ENCODE measurements around the gene TNNC1.

Gene TNNC1

DNA sequence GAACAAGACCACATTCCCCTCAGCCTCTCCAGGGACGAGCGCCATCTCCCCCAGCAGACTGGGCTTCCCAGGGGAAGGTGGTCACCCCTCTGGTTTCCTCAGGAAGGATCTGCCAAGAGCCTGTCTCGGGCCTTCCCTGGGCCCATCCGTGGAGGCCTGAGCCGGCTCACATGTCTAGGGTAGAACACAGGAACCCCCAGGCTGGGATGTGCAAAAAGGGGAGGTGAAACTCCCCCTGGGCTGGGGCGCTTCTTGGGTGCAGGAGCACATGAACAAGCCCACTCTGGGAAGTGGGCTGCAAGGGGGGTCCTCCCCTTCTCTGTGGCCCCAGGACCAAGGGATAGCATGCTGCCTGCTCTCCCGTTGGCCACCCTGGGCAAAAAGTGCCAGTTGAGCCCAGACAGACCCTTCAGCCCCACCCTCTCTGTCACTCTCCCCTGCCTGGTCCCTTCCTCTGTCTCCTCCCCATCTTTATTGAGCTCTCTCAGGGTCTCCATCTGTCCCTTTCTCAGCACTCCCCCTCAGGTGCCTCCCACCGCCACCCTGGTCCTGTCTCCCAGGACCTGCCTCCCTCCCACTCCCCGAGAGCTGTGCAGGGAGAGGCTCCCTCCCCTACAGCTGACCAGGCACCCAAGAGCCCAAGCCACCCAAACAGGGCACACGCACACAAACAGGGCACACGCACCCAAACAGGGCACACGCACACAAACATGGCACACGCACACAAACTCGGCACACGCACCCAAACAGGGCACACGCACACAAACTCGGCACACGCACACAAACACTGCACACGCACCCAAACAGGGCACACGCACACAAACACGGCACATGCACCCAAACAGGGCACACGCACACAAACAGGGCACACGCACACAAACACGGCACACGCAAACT, 9.8 kb downstream of the TNNC1 start:
- DNase-seq, result no peak

DNA sequence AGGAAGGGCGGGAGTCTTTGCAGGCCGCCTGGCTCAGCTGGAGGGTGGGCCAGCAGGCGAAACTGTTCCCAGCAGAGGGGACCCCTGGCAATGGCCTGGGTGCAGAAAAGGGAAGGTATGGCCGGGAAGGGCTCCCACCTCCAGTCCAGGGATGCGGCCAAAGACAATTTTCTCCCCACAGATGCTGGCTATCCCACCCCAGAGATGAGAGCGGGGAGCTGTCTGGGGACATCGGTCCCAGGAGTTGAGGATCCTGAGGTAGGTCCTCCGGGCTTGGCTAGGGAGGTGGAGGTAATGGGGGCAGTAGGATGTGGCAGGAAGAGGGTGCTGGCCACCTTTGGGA, 10.6 kb downstream of the TNNC1 start:
- DNase-seq, result no peak

DNA sequence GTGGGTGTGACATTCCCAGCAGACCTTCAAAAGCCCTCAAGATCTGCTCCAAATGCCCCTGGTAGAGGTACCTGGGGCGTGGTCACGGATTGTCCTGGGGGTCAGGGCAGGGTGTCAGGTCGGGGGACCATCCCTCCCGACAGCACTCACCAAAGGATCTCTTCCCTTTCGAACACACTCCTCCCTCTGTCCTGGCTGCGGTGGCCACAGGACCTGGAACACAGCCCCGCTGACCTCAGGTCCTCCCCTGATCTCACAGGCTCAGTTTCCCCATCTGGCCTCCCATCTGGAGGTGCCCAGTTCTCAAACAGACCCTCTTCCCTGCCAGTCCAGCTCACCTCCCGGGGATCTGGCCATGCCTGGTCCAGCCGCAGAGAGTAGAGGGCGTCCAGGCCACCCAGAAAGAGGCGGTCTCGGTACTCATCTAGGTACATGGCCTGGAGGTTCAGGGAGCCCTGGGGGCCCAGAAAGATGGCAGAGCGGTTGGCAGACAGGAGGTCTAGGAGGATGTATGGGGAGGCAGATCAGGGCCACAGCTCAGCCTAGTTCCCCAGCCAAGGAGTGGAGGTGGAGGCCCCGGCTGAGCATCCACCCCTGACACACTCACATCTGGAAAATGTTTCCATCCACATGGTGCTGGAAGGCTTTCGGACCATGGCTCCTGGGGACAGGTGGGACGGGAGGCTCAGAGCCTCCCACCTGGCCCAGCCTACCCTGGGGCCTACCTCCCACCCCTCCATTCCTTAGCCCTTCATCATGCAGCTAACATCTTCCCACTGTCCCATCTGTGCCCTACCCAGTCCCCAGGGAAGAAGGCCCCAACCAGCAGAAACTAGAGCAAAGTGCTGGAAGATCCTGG, 11.2 kb downstream of the TNNC1 start:
- DNase-seq, result no peak

GRCh38 chr3:52441772-52442332, 12.0 kb downstream of the TNNC1 start:
- DNase-seq, result no peak

GRCh38 chr3:52441091-52441771, 12.6 kb downstream of the TNNC1 start:
- no peak for DNase-seq

DNA sequence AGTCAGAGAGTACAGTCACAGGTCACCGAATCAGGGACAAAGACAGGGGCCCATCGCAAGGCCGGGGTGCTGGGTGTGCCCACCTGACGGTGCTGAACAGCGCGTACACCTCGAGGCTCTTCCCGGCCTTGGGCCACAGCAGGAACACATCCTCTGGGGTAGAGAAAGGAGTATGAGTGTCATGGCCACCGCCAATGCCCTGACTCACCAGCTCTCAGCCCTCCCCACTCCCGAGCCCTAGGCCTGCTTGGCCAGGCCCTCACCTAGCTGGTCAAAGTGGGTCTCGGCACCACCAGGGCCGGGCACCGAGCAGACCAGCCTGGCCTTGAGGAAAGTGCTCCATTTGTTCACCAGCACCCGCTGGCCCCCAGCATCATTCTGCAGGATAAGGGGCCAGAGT, 13.2 kb downstream of the TNNC1 start:
- no peak for DNase-seq

DNA sequence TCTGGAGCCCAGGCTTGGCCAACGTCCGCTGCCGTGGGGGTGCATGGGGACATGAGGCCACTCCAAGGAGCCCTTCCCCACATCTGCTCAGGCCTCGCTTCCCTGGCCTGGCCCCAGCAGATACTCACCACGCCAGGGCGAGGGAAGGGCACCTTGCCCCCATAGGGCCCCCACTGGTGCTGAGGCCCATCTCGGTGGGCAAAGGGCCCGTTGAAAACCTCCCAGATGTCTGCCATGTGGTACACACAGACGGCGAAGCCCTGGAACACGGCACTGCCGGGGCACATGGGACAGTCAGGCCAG, 13.6 kb downstream of the TNNC1 start:
- no peak for DNase-seq

DNA sequence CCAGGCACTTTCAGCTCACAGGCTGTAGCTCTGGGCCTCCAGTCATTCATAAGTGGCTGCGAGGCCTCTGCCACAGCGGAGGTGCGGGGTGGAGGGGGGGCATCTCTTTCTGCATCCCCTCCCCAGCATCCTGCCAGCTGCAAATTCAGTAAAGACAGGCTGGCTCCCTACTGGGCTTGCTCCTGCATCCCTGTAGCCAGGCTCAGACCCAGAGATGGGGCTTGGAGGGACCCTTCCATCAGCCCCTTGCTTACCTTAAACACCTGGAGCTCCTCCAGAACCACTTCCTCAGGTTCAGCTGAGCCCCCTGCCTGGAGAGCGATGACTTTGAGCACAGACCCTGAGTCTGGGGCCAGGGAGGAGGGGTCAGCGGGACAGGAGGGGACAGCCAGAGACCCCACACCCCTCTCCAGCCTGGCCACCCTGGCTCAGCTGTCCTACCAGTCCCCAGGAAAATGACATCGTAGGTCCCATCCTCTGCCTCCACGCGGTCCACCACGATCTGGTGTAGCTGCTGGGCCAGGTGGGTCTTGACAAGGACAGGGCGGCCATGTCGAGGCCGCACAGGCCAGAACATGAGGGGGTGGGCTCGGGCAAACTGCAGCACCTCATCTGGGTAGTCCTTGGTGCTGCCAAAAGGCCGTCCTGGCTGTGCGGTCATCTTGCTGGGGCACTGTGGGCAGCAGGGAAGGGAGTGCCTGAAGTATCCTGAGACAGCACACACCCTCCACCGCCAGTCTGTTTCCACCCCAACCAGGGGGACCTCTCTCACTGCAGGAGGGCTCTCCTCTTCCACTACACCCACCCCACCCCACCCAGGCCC, 14.2 kb downstream of the TNNC1 start:
- no peak for DNase-seq

DNA sequence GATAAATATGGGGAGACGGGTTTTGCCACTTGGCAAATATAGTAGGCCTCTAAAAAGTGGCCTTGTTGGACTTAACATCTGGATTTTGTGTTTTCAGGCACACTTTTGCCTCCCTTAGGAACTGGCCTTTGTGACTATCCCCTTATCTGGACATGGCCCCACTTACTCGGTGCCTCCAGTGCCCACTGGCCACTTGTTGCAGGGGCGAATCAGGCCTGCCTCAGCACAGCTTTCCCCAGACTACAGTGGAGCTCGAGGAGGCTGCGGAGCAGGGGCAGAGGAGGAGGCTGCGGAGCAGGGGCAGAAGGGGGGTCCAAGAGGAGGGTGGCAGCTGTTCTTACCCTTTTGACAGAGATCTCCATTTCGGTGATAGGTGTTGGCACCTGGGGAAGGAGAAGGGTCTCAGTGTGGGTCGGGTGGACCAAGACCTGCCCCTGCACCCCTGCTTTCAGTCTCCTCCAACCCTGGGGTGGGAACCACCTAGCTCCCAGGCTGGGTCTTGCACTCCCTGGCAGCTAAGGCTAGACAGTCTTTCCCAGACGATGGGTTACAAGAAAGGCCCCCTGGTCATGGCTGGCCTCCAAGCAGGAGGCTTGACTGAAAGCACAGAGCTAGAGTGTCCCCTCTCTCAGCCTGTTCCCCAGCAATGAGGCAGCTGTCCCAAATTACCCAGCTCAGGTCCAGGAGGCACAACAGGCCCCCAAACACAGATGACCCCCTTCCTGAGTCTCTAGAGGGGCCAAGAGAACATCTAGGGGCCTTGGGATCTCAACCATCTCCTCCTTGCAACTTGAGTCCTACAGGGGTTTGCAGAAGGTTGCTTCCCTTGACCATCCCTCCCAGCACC, 15.0 kb downstream of the TNNC1 start:
- no peak for DNase-seq

DNA sequence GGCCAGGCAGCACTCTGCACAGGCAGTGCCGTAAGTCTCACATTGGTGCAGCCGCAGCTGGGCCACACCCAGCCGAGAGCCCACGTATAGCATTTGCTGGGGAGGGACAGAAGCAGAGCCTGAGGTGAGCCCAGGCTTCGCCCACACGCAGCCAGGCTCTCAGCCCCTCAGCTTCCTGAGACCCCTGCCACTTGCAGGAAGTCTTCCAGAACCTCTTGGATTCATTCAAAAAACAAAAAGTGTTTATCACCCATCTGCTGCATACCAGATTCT, 15.8 kb downstream of the TNNC1 start:
- DNase-seq, result no peak

- no peak for DNase-seq
Observed at GRCh38 chr3:52437326-52438103, 16.3 kb downstream of the TNNC1 start.

- DNase-seq, result no peak
Observed at GRCh38 chr3:52436500-52437149, 17.2 kb downstream of the TNNC1 start.

- no peak for DNase-seq
Observed at GRCh38 chr3:52435246-52436101, 18.4 kb downstream of the TNNC1 start.

GRCh38 chr3:52434491-52435115, 19.2 kb downstream of the TNNC1 start:
- DNase-seq, result no peak

- DNase-seq, result no peak
Observed at GRCh38 chr3:52433996-52434479, 19.8 kb downstream of the TNNC1 start.

DNA sequence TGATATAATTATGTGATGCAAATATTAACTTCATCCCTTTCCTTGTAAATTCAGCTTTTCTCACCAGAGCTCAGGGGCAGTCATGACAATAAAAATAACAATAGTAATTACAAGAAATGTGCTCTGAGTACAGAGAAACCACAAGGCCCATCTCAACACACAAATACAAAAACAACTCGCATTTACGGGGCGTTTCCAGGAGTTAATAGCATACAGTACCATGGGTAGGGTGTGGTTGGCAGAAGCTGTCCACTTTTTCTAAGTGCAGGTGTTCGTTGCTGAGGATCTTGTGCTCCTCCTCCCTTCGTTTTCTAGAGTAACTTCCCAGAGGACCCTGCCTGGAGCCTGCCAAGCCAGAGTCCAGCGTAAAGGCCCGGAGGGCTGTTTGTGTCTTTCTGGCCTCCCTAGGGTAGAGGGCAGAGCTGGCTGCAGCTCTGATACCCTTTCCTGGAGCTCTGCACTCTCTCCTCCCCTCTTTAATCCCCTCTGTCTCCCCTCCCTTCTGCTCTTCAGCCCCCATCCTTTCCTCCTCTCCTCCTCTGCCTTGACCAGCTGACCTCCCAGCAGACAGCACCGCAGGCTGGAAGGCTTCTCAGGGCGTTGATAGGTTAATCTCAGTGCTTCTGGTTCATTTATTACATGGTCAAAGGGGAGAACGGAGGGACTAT, 20.4 kb downstream of the TNNC1 start:
- DNase-seq, result no peak

DNA sequence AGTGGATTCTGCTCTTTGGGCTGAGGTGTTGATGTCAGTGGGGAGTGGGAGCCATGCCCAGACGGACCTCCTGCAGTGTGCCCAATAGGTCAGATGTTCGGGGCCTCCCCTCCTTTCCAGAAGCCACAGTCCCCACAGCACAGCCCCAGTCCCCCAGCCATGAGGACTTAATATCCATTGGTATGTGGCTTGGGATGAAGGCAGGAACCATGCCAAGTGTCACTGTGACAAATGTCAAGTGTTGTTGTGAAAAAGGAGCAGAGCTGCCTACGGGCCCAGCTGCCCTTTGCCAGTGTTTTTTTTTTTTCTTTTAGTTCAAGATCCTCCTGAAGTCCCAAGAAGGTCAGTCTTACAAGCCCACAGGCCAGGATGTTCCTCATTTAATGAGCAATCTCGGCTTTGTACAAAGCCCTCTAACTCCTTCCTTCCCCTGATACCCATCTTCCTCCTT, 21.1 kb downstream of the TNNC1 start:
- no peak for DNase-seq

All from amygdala (tissue), 56 donors.